Measurements from ENCODE around the gene HEYL. TPM values are rescaled to one million over a fixed set of nuclear protein-coding genes. Genes with fewer than 3 reads are reported as not detected.

HEYL gene
- total RNA-seq, 1 donor from 2014 or later: not detected

DNA sequence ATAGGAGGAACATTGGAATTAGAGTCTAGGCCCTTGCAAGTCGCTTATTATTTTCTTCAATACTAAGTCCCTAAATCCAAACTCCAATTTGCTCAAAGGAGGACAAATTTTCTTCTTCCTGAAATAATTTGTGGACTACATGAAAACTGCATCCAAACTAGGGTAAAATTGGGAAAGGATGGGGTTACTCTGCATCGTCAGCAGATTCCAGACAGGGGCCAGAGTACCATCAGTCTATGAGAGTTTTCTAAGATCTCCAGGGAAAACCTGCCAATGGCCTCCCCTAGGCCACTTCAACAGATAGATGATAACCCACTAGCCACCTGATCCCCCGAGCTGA is 508 bp downstream of the HEYL start:
- no peak for DNase-seq (ENCODE audit: low read depth, low spot score)

DNA sequence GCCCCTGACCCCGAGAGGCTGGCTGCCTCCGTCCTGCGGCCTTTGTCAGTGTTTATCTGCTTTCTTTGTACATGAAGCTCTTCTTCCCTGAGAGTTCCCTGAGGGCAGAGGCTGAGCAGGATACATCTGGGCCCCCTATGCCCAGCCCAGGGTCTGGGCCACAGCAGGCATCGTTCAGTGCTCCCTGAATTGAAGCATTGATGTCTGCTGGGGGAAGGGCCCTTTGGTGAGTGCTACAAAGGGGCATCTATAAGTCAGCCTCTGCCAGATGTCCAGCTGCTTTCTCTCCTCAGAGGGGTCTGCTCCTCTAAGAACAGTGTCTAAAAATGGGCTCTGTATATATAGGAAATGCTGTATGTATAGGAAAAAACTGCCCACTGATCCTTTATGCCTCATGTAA is 2.1 kb downstream of the HEYL start:
- DNase-seq (ENCODE audit: low read depth, low spot score): no peak

DNA sequence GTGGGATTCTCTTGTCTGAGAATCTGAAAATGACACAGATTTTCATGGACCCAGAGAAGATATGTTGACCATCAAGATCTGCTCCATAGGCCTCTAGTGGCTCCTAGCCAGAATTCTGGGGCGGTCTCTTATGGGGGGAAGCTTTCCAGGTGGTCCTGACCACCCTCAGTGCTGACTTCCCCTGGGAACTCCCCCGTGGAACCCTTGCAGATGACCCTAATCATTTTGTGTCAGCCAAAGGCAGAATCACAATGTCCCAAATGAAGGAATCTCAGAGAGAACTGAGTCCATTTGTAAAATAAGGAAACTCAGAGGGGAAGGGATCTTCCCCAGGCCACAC is 3.6 kb downstream of the HEYL start:
- DNase-seq (ENCODE audit: low read depth, low spot score): no peak

DNA sequence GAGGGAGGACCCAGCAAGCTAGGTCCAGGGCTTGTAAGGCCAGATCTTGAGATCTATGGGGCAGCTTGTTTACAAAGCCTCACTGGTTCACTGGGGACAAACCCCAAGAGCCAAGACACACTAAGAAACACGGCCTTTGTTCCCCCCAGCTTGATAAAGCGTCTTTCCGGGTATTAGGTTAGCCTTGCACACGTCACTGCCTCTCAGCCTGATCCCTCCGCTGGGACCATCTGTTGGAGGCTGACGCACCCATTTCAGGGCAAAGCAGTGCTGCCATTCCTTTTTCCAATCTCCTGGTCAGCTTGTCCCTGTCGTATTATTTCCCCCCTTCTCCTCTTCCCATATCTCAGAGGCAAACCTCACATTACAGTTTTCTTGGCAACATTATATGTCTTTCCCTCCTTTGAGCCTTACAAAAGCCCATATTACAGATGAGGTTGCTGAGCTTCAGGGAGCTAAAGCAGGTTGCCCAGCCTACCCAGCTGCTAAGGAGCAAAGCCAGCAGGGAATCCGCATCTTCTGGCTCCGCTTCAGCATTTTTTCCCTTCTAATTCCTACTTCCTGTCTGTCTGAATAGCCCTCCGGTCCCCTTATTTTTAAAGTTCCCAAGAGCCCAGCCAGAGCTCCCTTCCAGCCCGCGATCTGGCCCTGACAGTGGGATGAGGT is 4.1 kb downstream of the HEYL start:
- DNase-seq (ENCODE audit: low read depth, low spot score): no peak

DNA sequence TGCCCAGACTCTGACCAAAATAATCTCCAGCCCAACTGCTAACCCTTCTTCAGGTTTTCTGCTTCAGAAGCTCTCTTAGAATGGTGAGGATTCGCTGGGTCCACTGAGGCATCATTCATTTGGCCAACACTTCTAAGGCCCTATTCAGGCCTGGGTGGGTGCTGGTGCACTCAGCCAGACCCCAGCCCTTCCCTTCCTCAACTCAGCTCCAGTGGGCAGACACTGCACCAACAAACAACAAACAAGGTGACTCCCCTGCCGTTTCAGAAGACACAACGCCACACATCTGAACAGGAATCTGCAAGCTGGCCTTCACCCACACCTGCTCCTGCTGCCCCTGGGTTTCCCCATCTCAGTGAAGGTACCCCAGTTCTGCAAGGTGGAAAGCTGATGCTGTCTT is 6.0 kb downstream of the HEYL start:
- no peak for DNase-seq (ENCODE audit: low read depth, low spot score)

DNA sequence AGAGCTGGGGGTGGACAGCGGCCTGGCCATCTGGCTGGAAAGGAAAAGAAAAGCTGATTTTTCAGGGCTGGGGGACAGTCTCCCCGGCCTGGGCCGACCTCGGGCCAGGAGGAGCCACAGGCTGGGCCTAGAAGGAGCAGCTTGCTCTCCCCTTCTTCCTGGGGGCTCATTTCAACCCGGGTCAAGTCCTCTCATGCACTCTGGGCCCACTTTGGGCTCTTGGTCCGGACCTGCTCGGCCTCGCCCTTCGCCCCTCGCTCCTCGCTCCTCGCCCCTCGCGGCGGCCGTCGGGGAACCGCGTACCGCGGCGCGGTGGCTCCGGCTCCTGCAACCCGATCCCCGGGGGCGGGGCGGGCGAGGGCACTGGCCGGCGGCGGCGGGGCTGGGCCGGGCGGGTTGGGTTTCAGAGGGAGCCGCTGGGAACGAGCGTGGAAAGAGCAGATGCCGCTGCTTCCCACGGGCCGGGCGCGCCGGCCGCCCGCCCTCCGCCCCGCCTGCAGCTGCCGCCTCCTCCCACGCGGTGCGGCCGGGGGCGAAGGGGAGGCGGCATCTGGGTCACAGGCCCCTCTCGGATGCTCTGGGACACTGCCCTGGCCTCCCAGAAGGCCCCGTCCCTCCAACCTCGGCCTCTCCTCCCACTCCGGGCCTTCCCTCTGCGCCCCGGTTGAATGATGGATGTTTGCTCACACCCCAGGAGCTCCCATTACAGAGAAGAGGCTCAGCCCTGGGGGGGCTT is 6.6 kb downstream of the HEYL start:
- no peak for DNase-seq (ENCODE audit: low read depth, low spot score)

DNA sequence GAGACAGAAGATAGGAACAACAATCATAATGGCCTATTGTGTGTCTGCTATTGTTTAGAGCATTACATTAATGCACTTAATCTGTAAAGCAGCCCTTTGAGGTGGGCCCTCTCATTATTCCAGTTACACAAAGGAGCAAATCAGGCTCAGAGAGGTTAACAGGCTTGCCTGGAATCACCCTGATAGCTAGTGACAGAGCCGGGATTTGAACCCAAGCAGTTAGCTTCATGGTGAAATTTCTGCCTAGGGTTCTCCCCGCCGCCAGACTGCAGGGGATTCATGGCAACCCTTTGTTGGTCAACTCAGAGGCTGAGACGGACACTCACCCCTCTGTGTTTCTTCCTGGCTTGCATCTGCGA is 7.1 kb downstream of the HEYL start:
- no peak for DNase-seq (ENCODE audit: low read depth, low spot score)

DNA sequence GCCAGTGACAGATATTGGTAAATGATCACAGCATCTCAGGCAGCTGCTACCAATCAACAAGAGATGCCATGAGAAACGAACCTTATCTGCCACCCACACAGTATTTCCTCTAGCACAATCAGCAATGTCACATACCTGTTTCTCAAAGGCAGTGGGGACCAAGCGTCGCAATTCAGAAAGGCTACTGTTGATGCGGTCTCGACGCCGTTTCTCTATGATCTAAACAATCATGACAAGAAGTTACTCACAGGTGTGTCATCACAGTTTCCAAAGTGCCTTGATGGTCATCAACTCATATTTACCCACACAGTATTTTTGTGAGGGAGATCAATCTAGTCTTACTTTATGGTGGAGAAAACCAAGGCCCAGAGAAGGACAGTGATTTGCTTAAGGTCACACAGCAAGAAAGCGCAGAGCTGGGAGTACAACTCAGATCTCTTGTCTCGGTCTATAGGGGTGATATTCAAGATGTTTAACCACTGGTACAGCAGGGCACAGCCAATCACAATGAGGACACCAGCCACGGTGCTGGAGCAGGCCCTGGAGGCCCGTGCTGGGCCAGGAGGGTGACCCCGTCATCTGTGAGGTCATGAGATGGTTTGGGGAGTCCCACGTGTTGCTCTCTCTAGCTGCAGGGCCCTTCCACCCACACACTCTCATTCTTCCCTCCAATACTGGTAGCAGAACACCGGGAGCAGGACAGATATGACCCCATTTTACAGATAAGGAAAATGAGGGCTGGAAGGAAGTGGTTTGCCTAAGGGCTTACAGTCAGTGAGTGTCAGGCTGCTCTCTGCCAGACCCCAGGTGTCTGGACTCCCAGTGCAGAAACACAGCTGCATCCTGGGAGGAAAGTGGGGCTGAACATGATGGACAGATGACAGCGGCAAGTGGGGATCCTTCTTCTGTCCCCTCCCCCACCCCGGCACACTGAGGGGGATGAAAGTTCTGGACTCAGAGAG is 7.8 kb downstream of the HEYL start:
- no peak for DNase-seq (ENCODE audit: low read depth, low spot score)

DNA sequence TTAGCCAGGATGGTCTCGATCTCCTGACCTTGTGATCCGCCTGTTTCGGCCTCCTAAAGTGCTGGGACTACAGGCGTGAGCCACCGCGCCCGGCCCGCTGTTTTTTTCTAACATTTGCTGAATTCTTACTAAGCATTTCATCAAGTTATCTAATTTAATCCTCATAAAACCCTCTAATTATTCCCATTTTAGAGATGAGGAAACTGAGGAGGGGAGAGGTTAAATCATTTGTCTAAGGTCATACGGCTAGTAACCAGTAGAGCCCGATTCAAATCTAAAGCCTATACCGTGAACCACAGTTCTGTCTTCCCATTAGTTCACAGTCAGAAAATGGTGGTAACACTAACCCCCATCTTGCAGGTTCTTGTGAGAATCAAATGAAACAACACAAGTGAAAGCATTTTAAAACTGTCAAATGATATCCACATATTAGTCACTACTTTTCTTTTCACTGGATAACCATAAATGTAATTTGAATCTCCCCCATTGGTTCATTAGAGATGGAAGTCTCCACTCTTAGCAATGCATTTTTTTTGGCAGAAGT is 10.6 kb downstream of the HEYL start:
- no peak for DNase-seq (ENCODE audit: low read depth, low spot score)

DNA sequence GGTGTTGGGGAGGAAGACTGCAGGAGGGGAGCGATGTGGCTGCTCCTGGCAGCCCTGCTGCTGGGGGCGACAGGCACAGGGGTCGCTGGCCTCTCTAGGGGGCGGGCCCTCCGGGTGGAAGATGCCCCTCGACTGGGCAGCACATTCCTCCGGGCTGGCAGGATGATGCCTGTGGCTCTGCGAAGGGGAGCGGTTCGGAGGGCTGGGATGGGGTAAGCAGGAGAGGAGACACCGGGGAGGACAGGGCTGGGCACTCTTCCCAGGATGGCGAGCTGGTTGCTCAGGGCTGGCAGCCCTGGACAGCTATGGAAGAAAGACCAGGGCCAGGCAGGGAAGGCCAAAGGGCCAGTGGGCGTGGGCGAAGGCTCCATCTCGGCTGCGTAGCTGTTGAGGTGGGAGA is 12.8 kb downstream of the HEYL start:
- DNase-seq (ENCODE audit: low read depth, low spot score): no peak

DNA sequence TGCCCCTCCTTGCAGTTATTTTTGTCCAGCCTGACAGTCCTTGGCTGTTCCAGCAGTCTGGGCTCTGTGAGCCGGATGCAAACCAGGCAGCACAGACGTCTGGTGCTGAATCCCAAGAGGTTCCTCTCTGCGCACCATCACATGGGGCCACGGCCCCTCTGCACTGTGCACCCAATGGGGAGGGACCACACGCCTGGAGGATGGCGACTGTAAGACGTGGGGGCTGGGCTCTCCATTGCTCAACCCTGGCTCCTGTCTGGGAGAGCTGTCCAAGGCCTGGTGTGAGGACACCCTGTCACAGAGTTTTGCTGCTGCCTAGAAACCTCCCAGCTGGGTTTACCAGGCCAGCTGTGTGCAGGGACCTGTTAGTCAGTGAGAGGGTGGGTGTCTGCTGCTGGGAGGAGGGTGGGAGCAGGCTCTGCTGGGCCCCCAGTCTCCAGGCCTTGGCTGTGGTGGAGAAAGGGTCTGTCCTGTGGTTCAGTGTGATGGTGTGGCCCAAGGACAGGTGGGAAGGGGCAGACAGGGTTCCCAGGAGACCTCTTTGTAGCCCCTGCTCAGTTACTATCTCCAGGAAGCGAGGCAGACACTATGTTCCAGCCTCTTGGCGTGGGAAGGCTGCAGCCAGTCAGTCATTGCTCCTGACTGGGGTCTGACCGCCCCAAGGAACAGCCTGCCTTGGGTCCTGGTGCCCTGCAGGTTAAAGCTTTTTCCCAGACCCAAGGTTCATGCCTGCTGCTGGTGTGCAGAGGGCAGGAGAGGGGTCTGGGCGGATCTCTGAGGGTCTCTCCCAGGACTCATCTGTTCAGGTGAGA is 13.8 kb downstream of the HEYL start:
- DNase-seq (ENCODE audit: low read depth, low spot score): no peak

DNA sequence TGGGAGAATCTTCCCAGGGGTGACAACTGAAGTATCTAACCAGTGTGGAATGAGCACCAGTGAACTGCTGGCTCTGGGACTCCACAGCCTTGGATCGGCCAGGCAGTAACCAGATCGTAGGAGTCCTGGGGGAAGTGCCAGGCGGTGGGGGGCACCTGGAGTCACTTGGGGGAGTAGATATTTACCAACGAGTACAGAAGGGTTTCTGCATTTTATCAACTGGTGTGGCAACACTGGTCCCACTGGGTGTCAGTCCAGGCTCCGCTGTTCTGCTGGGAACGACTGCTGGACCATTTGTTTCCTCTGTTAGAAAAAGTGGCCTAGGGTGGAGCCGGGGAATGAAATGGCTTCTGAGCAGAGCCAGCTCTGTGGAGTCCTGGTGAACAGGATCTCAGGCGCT is 14.4 kb downstream of the HEYL start:
- no peak for DNase-seq (ENCODE audit: low read depth, low spot score)

DNA sequence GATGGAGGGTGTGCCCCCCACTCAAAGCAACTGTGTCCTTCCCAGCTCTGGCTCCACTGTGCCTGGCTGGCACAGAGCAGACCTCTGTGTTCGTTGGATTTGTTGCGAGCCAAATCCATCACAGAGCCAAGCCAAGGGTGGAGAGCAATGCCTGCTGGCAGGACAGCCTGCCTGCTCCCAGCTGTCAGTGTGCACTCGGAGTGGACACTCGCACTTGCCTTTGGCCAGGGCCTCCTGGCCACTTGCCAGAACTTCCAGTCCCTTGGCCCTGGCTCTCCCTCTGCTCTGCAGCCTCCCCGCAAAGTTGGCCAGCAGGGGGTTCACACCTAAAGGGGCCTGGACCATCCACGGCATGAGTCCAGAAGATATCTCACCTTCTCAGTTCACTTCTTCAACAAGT is 16.4 kb downstream of the HEYL start:
- DNase-seq (ENCODE audit: low read depth, low spot score): no peak

DNA sequence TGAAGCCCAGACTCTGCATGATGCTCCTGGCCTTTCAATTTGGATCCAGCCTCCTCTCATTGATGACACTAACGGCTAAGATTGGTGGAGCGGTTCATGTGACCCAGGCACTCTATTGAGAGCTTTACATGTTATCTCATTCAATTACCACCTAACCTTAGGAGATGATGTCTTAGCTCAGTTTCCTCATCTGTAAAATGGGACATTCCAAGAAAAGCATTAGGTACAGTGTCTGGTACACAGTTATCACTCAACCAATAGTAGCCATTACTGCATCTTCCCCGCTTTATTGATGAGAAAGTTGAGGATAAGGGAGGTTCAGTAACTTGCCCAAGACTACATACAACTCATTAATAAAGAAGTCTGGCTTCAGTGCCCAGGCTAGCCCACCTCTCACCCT is 17.0 kb downstream of the HEYL start:
- DNase-seq (ENCODE audit: low read depth, low spot score): no peak

DNA sequence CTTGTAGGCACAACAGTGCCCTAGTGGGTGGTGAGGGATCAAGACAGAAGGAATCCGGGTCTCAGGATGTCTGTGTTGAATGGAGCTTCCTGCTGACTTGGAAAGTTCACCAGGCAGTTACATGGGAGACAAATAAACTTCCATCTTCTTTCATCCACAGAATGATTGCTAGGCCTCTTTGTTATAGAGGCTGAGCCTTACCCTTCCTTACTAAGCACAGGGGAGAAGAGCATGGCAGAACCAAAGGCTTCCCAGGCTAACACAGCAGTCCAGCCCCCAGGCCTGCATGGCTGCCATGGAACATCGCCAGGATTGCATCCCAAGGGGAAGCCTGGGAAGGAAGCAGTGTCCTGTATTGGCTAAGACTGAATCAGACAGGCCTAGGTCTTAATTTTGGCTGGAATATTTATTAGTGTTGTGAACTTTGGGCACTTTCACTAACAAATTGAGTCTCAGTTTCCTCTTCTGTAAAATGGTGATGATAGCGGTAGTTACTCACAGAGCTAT is 18.7 kb downstream of the HEYL start:
- no peak for DNase-seq (ENCODE audit: low read depth, low spot score)

DNA sequence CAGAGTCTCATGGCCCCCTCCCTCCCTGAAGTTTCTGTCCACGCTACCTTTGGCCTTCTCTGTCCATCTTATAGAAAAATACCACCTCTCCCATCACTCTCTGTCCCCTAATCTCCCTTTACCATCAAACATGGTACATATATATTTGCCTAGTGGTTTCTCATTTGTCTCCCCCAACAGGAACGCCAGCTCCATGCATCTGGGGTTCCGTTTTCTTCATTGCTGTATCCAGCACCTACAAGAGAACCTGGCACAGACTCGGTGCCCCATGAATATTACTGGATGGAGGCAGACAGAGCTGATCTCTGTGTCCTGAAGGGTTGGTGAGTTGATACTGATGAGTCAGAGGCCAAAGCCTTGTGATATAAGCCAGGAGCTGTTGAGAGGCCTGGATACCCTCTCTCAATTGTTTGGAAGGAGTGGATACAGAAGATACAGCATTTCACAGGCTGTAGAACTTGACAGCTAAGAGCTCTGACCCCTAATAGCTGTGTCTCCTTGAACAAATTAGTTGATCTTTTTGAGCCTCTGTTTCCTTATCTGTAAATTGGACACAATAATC is 21.9 kb downstream of the HEYL start:
- DNase-seq (ENCODE audit: low read depth, low spot score): no peak

DNA sequence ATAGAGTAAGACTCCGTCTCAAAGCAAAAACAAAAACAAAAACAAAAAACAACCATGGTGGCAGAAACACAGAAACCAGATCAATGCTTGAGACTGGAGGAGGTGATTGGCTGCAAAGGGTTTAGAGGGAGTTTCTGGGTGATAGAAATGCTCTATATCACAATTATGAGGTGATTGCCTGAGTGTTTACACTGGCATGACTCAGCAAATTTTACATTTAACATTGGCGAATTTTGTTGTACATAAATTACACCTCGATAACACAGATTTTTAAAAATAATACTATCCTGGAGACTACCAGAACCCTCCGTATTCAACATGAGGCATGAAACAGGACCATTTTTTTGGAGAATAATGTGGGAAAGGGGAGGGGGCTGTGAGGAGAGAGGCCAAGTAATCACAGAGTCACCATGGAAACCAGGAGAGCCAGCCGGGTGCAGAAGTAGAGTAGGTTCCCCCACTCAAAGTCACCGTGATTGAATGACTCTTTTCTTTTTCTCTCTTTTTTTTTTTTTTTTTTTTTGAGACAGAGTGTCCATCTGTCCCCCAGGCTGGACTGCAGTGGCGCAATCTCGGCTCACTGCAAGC is 24.3 kb downstream of the HEYL start:
- DNase-seq (ENCODE audit: low read depth, low spot score): no peak

DNA sequence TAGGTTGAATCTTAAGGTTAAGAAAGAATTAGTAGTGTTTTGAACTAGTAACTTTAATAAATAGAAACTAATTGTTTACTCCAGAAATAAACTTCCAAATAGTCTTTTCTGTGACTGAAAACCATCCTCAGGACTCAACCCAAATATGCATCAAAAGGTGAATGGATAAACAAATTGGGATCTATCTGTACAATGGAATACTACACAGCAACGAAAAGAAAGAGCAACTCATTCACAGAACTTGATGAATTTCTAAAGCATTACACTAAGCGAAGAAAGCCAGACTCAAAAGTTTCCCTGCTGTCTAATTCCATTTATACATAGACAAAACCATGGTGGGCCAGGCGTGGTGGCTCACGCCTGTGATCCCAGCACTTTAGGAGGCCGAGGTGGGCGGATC is 25.0 kb downstream of the HEYL start:
- DNase-seq (ENCODE audit: low read depth, low spot score): no peak

DNA sequence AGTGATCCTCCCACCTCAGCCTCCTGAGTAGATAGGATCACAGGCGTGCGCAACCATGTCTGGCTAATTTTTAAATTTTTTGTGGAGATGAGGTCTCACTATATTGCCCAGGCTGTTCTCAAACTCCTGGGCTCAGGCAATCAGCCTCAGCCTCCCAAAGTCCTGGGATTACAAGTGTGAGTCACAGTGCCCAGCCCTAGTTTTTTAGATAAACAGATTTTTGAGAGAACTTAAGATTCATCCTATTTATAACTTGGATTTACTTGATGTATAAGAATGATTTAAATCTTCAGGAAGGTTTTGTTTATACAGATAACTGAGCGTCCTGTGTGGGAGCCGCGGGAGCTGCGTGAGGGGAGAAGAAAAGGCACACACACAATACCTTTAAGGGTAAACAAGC is 26.2 kb downstream of the HEYL start:
- no peak for DNase-seq (ENCODE audit: low read depth, low spot score)

DNA sequence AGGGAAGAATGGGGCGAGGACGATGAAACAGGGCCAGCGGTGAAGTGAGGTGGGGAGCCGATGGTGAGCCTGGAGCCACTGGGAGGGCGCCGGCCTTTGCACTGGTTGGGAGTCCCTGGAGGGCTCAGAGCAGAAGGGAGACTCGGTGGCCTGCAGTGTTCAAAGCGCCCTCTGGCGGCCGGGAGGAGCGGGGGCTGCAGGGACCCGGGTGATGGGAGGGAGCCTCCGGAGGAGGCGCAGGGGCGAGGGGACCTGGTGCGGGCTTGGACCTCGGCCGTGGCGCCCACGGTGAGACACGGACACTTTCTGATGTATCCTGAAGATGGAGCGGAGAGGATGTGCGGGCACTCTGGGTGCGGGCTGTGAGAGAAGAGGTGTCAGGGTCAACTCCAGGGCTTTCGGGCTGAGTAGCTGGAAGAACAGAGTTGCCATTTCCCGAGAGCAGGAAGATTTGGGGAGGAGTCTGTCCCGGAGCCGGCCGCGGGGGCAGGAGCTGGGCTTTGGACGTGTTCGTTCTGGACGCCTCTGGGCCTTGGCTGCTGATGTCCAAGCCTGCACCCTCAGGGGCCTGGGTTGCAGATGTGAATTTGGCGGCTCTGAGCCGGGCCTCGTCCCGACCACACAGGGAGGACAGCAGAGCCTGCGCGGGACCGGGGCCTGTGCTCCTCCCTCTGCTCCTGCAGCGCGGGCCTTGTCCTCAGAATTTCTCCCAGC is 29.7 kb downstream of the HEYL start:
- DNase-seq (ENCODE audit: low read depth, low spot score): no peak

All from pulmonary artery endothelial cell (primary cell).